ENCODE measurements around the gene DHFR2. TPM values are rescaled to one million over a fixed set of nuclear protein-coding genes. Genes with fewer than 3 reads are reported as not detected.

Gene DHFR2
- total and polyA plus RNA-seq, 4 donors: 3.5 to 8.1 (median 5.1) TPM

DNA sequence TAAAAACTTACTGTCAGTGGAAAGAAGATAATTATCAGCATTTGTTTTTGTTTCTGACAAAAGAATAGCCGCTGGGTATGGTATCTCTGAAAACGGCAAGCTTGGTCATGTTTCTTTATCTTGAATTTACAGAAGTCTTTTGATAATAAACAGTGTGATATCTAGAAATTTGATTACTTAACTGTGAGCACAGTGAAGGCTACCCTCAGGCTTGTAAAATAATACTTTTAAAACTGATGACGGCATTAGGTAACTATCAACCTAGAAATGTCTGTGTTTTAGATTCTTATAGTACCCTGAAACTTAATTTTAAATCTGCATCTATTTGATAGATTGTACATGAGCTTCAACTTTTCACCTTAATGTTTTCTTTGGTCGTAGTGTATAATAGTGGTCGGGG, 43.6 kb upstream of the DHFR2 start:
- DNase-seq (no peak), ATAC-seq (ENCODE audit: insufficient read depth, low FRiP score) (no peak)
- Histone ChIP-seq H3K27ac (ENCODE audit: low read depth in 1 of 2, low read length in 1 of 2) (no peak overlapping the region), H3K4me3 (no peak overlapping the region), H3K36me3 (ENCODE audit: control insufficient read depth in 4 of 4, insufficient read depth in 4 of 4, low read length in 4 of 4) (peaks cover 3 to 25% (median 8%) of the 10 kb centered on the region in 4 donors), H3K9me3 (ENCODE audit: control insufficient read depth in 4 of 4, insufficient read depth in 3 of 4, low read length in 3 of 4) (no peaks in the 10 kb centered on the region), H3K27me3 (ENCODE audit: control insufficient read depth in 3 of 3, insufficient read depth in 3 of 3, low read length in 2 of 3) (no peaks in the 10 kb centered on the region), H3K4me1 (ENCODE audit: control insufficient read depth in 5 of 5, insufficient read depth in 5 of 5, low read length in 5 of 5) (no peaks in the 10 kb centered on the region), H3K9ac (ENCODE audit: insufficient read depth in 1 of 2, low read length in 2 of 2) (no peak overlapping the region)
- TF ChIP-seq, protein P1, sequence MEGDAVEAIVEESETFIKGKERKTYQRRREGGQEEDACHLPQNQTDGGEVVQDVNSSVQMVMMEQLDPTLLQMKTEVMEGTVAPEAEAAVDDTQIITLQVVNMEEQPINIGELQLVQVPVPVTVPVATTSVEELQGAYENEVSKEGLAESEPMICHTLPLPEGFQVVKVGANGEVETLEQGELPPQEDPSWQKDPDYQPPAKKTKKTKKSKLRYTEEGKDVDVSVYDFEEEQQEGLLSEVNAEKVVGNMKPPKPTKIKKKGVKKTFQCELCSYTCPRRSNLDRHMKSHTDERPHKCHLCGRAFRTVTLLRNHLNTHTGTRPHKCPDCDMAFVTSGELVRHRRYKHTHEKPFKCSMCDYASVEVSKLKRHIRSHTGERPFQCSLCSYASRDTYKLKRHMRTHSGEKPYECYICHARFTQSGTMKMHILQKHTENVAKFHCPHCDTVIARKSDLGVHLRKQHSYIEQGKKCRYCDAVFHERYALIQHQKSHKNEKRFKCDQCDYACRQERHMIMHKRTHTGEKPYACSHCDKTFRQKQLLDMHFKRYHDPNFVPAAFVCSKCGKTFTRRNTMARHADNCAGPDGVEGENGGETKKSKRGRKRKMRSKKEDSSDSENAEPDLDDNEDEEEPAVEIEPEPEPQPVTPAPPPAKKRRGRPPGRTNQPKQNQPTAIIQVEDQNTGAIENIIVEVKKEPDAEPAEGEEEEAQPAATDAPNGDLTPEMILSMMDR (IDR thresholded peaks at IDR 0.05; ENCODE audit: control extremely low read depth, extremely low read depth): no peak
- 79 to 83% methylated on average over 5 of the region's 5 CpGs for WGBS, 2 donors

GRCh38 chr3:94101860-94102259, 39.1 kb upstream of the DHFR2 start:
- WGBS, 2 donors: 60 to 63% methylated on average over 4 of the region's 4 CpGs
- no peak for ATAC-seq (ENCODE audit: insufficient read depth, low FRiP score)

DNA sequence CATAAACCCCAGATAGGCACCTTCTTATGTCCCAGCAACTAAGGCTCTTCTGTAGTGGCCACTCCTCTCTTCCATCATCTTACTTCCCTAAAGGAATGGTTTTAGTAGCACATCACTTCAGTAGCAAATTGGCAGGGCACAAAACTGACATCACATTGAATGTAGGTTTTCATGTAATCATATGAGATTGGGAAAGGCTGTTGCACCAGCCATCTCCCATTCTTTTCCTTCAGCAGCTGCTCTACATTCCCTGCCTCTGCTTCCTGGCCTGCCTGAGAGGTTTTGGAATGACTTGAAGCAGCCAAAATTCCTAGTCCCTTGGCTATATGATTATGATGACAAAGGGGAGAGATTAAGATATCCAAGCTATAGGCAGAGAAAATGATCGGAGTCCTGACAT, 36.6 kb upstream of the DHFR2 start:
- ATAC-seq (ENCODE audit: insufficient read depth, low FRiP score) (no peak), DNase-seq (peak in 1 of 3 donors; percentile 9)
- Histone ChIP-seq H3K4me1 (ENCODE audit: control insufficient read depth in 5 of 5, insufficient read depth in 5 of 5, low read length in 5 of 5) (no peaks in the 10 kb centered on the region), H3K36me3 (ENCODE audit: control insufficient read depth in 4 of 4, insufficient read depth in 4 of 4, low read length in 4 of 4) (peaks cover 0 to 28% (median 16%) of the 10 kb centered on the region in 4 donors), H3K9me3 (ENCODE audit: control insufficient read depth in 4 of 4, insufficient read depth in 3 of 4, low read length in 3 of 4) (no peaks in the 10 kb centered on the region), H3K27me3 (ENCODE audit: control insufficient read depth in 3 of 3, insufficient read depth in 3 of 3, low read length in 2 of 3) (no peaks in the 10 kb centered on the region), H3K4me3 (no peak overlapping the region), H3K27ac (ENCODE audit: low read depth in 1 of 2, low read length in 1 of 2) (no peak overlapping the region), H3K9ac (ENCODE audit: insufficient read depth in 1 of 2, low read length in 2 of 2) (no peak overlapping the region)
- TF ChIP-seq, protein P1 (IDR thresholded peaks at IDR 0.05; ENCODE audit: control extremely low read depth, extremely low read depth): no peak
- 85 to 96% methylated on average over 1 of the region's 1 CpG for WGBS, 2 donors

More at GRCh38 chr3:94101860-94102259, 39.1 kb upstream of the DHFR2 start:
- DNase-seq: no peak
- Histone ChIP-seq H3K27me3 (ENCODE audit: control insufficient read depth in 3 of 3, insufficient read depth in 3 of 3, low read length in 2 of 3) (no peaks in the 10 kb centered on the region), H3K36me3 (ENCODE audit: control insufficient read depth in 4 of 4, insufficient read depth in 4 of 4, low read length in 4 of 4) (peaks cover 3 to 24% (median 12%) of the 10 kb centered on the region in 4 donors), H3K4me3 (no peak overlapping the region), H3K27ac (ENCODE audit: low read depth in 1 of 2, low read length in 1 of 2) (no peak overlapping the region), H3K9me3 (ENCODE audit: control insufficient read depth in 4 of 4, insufficient read depth in 3 of 4, low read length in 3 of 4) (no peaks in the 10 kb centered on the region), H3K4me1 (ENCODE audit: control insufficient read depth in 5 of 5, insufficient read depth in 5 of 5, low read length in 5 of 5) (no peaks in the 10 kb centered on the region), H3K9ac (ENCODE audit: insufficient read depth in 1 of 2, low read length in 2 of 2) (no peak overlapping the region)
- TF ChIP-seq, protein P1 (IDR thresholded peaks at IDR 0.05; ENCODE audit: control extremely low read depth, extremely low read depth): no peak

- H3K4me3 ChIP-seq: no peak overlapping the region
- WGBS, 2 donors: 9 to 64% methylated on average over 3 of the region's 3 CpGs
- H3K9ac ChIP-seq (ENCODE audit: insufficient read depth in 1 of 2, low read length in 2 of 2): no peak overlapping the region
- no peaks in the 10 kb centered on the region for H3K4me1 ChIP-seq (ENCODE audit: control insufficient read depth in 5 of 5, insufficient read depth in 5 of 5, low read length in 5 of 5)
- TF ChIP-seq, protein P1 (IDR thresholded peaks at IDR 0.05; ENCODE audit: control extremely low read depth, extremely low read depth): no peak
- no peak overlapping the region for H3K27ac ChIP-seq (ENCODE audit: low read depth in 1 of 2, low read length in 1 of 2)
- H3K27me3 ChIP-seq (ENCODE audit: control insufficient read depth in 3 of 3, insufficient read depth in 3 of 3, low read length in 2 of 3): no peaks in the 10 kb centered on the region
- H3K9me3 ChIP-seq (ENCODE audit: control insufficient read depth in 4 of 4, insufficient read depth in 3 of 4, low read length in 3 of 4): no peaks in the 10 kb centered on the region
- DNase-seq (no peak), ATAC-seq (ENCODE audit: insufficient read depth, low FRiP score) (no peak)
- H3K36me3 ChIP-seq (ENCODE audit: control insufficient read depth in 4 of 4, insufficient read depth in 4 of 4, low read length in 4 of 4): peaks cover 0 to 32% (median 17%) of the 10 kb centered on the region in 4 donors
Observed at GRCh38 chr3:94098452-94098851, 35.7 kb upstream of the DHFR2 start.

Measured in lung (tissue), 12 donors.